HG03196 (cell line): ENCODE results near the gene FBN1.

Experiments used
- ATAC-seq: cut with Tn5 transposase; IDR thresholded peaks from one replicate; pipeline ENCODE4 v1.9.1; 2021; ENCODE audit not compliant: unreplicated experiment

FBN1 gene

DNA sequence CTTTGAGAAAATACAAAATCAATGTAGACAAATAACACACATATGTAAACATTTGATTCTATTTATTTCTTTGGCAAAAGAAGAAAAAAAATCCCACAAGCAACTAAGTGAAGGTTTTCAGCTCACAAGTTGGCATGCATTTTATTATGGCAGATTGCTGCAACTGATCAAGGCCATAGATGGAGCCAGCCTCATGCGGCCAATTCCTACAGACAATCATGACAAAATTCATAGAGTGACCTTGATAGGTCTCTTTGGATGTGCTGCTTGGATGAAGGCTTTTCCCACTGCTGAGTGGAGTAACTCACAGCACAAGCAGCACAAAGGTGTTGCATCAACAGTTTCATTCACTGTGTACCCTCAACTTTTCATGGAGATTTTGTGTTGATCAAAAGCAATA lies 22.1 kb downstream of the FBN1 start:
- ATAC-seq: no peak

DNA sequence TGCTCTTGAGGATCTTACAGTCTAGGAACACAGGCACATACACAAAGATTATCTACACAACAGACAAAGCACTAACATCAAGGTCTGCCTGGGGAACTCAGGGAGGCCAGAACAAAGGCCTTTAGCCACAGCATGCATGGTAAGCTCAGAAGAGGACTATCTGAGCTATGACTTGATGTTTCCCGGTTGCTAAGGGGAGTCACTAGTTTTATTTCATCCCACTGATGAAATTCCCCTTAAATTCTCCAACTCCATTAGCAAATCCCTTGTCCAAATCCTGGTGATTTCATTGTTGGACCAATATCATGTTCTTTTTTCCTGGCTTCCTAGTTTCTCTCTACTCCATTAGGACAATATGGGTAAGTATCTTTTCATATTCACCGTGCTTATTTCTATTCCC lies 23.3 kb downstream of the FBN1 start:
- ATAC-seq: no peak

DNA sequence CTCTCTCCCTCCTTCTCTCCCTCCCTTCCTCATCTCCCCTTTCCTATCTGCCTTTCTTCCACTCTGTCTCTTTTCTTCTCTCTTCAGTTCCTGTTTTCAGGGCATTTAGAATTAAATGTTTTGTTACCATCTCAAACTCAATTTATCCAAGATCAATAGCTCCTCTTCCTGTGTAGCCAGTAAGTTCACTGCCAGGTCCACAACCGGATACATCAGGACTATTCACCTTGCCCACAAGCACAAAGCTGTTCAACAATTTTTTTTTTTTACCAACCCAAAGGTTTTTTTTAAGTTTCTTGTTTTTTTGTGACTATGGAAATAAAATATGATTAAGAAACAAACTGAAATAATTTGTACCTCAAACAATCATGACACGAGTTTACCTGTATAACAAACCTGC lies 26.1 kb downstream of the FBN1 start:
- ATAC-seq: no peak

DNA sequence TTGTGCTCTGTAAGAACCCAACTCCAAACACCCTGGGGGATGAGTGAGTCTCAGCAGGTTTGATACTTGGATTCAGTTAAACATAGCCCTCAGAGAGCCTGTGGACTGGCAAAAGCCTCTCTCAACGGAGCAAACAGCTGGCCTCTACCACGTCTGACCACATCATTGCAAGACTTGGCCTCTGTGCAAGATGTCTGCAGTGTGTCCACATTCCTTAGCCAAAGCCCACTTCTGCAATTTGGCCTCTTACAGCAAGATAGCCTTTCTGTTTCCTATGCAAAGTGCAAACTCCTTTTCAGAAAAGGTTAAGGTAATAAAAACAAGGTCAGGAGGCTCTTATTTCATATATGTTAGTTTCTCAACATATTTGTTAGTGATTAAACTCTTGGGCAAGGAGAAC lies 27.9 kb downstream of the FBN1 start:
- ATAC-seq: no peak

DNA sequence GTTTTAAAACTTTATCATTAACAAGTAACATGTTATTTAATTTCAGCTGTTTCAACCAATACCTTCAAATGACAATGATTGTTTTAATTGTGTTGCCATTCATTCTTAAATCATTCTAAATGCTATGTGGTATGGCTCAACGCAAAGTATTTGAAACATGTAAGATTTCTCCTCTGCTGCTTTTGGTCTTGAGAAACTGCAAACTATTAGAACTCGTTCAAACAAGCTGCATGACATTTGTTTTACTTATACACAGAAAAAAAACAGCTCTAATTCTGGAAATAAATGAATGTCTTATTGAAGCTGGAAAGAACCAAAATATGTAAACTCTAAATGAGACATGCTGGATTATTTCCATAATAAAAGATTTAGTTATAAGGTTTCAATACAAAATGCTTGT lies 29.3 kb downstream of the FBN1 start:
- ATAC-seq: no peak

DNA sequence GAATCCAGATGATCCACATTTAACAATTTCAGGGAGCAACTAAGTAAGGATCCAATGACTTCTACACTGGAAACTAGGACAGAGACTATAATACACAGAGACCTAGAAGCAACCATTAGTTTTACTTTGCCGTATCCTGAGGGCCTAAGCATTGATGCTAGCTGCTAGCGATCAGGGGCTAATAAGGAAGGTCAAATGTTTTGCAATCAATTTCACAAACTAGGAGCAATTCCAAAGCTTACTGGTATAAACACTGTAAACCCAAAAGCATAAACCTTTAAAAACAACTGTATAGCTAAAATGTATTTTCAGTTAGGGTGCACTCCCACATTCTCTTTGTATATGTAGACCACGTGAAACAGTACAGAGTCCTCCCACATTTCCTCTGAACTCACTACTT lies 31.5 kb downstream of the FBN1 start:
- ATAC-seq: no peak

DNA sequence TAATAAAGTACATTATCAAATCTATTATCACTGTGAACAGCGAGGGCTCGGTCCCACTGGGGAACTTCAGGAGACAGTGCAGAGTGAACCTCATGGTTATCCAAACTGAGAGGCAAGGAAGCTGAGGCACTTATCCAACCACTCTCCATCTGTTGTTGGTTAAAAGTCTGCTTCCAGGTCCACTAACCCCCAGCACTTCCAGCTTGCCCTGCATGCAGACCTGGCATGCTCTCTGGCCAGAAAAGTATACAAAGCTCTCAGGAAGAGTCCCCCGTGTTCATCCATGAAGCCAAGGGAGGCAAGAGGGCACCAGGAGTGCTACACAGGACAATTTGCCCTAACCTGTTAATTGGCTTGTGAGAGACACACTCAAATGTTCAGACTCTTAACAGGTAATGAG lies 36.0 kb downstream of the FBN1 start:
- ATAC-seq: no peak

DNA sequence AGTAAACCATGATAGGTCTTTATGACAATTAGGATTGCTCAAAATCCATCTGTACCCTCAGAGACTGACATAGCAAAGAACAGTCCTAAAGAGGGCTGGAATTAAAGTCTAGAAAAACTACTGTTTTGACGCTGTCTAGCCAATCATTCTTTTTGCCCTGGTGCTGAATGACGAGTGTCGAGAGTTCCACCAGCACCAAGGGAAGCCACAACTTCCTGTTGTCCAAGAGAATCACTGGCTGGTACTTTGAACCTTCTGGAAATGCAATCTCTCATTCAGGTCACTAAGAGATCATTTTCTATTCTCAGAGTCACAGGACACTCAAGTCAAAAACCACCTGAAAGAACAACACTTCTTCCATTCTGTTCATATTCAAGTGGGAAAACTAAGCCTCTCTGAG lies 37.7 kb downstream of the FBN1 start:
- no peak for ATAC-seq

DNA sequence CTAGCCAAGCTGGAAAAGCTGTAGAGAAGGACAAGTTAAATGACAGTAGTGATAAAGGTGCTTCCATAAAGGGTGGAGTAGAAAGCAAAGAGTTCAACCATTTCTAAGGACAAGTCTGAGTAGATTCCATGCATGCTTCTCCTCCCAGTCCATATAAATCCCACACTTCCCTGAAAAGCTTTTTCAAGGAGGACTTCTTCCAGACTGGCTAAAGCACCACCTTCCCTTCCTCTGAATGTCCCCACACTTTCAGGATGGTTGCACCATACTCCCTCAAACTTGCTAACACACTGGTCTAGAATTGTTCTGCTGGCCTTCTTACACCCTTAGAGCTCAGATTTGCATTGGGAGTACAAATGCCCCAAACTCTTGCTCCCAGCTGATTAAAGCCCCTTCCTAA lies 40.9 kb downstream of the FBN1 start:
- no peak for ATAC-seq

DNA sequence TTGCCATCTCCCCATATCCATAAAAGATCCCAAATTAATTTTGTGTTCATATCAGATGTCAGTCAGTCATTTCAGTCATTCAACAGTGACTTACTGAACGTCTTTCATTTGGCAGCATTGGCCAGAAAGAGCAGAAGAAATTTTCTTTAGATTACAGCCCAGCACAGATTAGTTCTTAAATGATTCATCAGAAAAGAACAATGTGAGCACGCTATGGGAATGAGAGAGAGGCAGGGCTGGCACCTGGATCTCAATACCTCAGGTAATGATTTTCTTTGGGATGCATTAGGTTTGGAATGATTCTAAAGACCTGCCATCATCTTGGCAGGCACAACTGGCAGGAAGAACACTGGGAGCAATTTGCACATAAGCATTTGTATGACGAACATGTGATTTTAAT lies 41.6 kb downstream of the FBN1 start:
- no peak for ATAC-seq

DNA sequence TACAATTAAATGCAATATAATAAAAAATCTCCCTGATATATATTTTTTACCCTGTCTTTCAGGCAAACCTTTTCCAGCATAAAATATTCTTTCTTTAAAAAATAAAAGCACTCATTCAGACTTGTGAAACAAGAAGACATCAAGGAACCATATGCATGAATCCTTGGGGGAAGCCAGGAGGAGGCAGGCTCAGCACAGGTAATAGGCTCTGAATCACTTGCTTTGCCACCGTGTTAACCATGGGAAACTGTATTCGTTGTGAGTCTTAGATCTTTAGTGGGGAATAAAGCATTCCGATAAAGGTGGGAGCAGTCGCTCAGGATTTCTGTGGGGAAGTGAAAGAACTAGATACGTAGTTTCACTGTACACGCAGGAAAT lies 42.4 kb downstream of the FBN1 start:
- ATAC-seq: no peak

DNA sequence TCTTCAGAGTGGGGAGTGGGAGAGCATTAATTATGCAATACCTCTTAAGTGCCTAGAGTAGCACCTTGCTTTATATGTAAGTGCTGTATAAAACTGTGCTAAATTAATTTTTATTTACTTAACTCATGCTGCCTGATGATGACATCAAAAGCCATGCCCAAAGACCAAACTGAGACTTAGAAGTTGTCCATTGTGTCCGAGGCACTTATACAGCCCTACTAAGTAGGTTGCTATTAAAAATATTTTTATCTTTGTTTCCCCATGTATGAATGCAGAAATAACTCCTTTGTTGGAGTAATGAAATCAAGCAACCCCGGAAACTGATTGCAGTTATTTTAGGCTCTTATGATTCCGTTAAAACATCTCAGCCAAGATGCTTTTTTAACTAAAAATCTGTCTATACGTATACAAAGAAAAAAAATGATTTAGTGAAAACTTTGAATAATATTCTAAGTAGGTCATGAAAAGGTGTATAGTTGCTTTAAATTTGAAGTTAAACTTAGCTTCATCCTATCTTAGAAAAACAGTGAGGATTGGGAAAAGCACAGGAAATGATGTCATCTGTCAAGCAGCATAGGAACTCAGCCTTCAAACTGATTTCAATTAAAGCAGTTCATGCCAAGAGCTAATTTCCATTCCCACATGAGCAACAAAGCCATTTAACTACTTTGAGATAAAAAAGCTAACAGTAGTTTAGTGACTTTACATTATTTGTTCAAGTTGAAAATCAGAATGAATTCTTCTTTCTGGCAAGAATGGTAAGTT lies 43.0 kb downstream of the FBN1 start:
- no peak for ATAC-seq

DNA sequence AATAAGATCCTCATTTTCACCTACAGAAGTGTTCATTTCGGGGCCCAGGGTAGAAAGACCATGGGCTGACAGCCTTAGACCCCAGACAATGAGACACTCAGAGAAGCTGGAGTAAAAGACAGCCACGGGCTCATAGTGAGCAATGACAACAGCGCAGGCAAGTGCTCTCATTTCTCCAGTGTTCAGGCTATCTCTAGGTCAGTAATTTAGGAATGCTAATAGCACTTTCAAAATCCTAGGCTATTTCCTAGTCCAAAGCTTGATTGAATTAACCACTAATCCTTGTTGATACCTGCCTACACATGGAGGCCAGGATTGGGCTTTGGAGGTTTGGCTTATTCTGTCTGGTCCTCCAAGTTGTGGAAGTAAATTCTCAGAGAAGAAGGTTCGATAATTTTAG lies 44.4 kb downstream of the FBN1 start:
- no peak for ATAC-seq

DNA sequence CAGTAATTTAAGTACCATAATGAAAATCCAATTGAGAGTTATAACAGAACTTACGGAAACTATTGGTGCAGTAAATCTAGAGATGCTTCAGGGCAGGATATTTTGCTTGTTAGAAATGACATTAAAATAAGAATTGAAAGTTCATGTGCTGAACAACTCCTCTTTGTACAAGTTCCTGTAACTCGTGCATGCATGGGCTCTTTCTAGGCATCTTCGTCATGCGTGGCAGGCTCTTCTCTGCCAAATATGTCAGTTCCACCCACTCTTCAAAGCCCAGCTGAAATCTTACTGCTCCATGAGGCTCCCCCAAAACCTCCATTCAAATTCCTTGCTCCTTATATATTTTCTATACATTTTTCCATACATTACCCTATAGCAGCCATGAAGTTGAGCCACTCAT lies 48.7 kb downstream of the FBN1 start:
- ATAC-seq: no peak

DNA sequence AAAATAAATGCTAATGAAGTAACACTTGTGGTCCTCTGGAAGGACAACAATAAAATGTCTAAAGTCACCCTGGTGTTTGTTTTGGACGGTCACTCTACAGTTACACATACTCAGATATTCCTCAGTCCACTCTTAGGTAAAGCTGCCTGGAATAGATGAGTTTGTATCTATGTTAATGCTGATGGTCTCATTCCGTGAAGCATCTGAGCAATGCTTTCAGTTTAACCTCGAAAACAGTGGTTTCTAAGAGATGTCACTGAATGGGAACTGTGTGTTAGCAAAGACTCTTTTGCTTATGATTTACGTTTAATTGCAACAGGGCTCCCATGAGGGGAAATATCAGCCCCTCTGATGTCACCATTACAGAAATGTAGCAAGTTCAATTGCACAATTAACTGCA lies 49.1 kb downstream of the FBN1 start:
- no peak for ATAC-seq

DNA sequence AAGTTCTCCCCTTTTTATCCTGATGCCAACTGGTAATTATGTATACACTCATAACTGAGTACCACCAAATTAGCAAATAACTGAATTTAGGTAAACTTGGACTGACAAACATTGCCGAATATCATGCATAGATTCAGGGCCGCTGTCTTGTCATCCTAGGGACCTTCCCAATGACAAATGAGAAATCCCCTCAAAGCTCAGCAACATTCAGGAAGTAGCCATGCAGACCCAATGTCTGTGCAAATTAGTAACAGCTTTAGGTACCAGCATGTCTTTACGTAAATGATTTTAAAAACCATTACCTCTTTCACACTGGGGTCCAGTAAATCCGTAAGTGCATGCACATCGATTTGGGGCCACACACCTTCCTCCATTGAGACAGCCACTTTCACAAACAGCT lies 49.5 kb downstream of the FBN1 start:
- ATAC-seq: no peak

DNA sequence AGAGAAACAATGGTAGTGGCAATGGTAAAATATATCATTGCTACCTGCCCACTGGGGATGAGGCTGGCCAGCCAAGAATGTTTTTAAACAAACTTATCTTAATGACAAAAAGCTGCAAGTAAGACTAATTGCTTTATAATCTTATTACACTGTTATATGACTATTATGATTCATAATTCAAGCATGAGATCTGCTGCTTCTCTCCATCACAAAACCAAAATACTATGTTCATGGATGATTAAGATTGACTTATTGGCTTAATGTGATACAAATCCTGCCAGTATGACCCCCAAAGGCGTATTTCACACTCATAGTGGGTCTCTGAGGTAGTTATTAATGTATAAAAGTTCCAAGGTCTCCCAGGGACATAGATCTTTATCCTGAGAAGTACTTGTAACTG lies 52.6 kb downstream of the FBN1 start:
- no peak for ATAC-seq

DNA sequence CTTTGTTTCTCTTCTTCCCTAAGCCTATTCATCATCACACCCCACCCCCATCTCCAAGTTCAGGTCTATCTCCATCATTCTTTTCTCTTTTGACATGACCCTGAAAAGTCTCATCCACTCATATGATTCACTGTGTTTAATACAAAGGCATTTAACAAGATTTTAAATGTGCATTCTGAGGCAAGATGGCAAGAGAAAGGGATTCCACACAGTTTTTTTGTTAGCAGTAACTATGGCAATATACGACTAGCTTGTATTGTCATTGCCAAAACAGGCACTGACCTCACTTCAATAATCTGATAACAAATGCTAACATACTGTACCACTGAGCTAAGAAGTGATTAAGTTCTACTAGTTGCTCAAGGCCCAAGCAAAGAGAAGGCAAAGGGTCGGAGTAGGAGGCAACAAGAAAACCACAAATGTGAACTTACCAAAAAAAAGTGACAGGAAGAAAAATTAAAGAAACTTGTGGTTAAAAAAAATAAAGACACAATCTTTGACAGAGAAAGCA lies 53.2 kb downstream of the FBN1 start:
- no peak for ATAC-seq

DNA sequence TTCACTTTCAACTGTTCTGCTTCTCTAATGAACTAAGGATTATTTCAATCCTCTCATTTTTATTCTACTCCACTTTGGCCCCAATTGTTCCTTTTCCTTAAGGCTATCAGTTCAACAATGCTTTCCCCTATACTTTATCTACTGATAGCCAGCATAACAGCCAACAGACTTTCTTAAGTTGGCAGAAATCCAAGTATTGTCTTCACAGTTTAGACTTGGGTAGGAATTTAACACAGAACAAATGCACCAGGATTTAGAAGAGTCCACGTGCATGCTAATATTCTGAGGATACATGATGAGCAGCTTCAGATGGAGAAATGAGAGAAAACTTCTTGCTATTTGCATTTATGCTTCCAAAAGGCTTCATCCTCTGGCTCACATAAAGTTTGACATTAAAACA lies 54.8 kb downstream of the FBN1 start:
- ATAC-seq: no peak

DNA sequence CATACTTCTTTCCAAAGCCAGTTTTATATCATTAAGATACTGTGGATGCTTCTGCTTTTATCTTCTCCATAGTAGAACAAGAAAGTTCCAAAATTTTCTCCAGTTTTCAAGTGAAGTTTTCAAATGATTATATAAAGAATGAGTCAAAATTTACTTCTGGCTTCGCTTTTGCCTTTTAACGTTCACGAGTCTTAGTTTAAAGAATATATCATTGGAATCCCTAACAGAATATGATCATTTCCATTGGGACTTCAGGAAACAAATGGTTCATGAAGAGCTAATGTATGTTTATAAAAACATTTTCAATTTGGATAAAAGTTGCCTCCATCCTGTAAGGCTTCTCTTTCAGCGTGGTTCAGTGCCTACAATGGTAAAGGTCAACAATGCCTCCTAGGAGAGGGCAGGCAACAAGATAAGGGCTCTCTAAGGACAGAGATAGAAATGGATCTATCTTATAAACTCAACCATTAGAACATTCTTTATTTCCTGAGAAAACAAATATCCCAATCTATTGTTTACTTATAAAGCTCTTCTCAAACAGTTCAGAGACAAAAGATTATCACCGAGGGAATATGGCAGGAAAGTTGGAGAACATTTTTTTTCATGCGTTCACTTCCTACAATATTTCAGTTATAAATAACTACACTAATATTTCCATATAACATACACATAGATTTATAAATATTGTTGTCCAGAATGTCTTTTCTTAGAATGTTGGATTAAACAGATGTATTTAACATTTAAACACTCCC lies 60.5 kb downstream of the FBN1 start:
- no peak for ATAC-seq

DNA sequence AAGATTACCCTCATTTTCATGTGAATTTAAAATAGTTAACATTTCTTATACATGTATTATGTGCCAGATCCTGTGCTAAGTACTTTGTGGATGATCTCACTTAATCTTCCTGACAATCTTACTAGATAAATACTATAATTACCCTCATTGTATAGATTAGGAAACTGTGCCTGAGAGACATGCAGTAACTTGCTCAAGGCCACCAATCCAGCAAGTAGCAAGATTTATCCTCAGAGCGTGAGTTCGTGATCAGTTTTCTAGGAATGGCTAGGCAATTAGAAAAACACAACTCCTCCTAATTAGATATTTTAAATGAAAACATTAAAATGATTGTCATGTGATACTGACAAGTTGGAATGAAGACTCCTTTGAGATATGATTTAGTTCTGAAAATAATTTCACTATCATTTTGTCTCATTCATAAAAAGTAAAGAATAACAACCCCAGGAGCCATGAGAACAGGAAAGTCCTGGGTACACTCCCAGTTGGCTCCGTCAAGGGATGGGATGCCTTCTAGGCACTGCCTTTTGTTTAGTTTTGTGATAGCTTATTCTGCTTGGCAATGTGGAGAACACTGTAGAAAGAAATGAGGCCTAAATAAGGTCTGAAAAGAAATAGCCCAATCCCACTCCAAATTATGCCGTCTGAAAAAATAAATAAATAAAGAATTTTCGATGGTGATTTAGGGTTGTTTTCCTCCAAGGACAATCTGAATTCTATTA lies 61.3 kb downstream of the FBN1 start:
- ATAC-seq: no peak
